Right cardiac atrium (tissue), 5 donors: ENCODE data around the gene ZNF276. TPM values are rescaled to one million over a fixed set of nuclear protein-coding genes. Genes with fewer than 3 reads are reported as not detected.

Experiments
- ATAC-seq, 2 donors: fragments of 200-7000 bp; cut with Tn5 transposase; one replicate each; pipeline versions ENCODE4 v1.8.0 to v1.9.1; 2020; ENCODE audit warnings: moderate library complexity in 2 of 2, mild to moderate bottlenecking in 1 of 2
- DNase-seq, 3 donors: peaks; one replicate each; pipeline ENCODE4 v3.0.0-alpha.2; 2020
- H3K27ac ChIP-seq: one replicate; pipeline ENCODE4 v1.5.1; 2013; ENCODE audit warnings: mild to moderate bottlenecking, low read length, control low read depth, moderate library complexity
- H3K27me3 ChIP-seq: one replicate; pipeline ENCODE4 v1.6.1; 2013; ENCODE audit not compliant: control insufficient read depth, insufficient read depth
- H3K4me1 ChIP-seq: one replicate; pipeline ENCODE4 v1.6.1; 2013; ENCODE audit warnings: low read length; ENCODE audit not compliant: control insufficient read depth, insufficient read depth
- H3K4me3 ChIP-seq: one replicate; pipeline ENCODE4 v1.5.1; 2013; ENCODE audit warnings: low read length, control low read depth
- H3K9me3 ChIP-seq: one replicate; pipeline ENCODE4 v1.6.1; 2013; ENCODE audit warnings: low read length; ENCODE audit not compliant: control insufficient read depth
- WGBS: extraction: QIAGEN DNeasy Blood & Tissue Kit; methylation state at CpG from one replicate; pipeline ENCODE4 v1.1.7; 2013; 5-methylcytosine and 5-hydroxymethylcytosine counted together
- intact Hi-C, 4 donors: fragments of 100-400 bp; cut with DNase I; formaldehyde crosslinking; loops; one replicate each; pipeline versions ENCODE4 v1.11.0 to v1.14.0; 2022 to 2023
- polyA plus RNA-seq: library from polyadenylated mRNA; stranded (reverse); fragments of 200-250 nt; gene quantifications from one replicate; pipeline ENCODE4 v1.2.3, GENCODE V29; 2013
- total RNA-seq, 4 donors: library from RNA; stranded (reverse); fragmentation: NEBNext Ultra II Directional; extraction: Animal tissue kit (Norgen Biotek cat#: 25700); gene quantifications; one replicate each; pipeline ENCODE4 v1.2.1, GENCODE V29; 2021
- donor health status: healthy with polysubstance abuse.
- donor health status: DM: no; HTN: yes; CAD: no.
- donor health status: DM: no; HTN: no; CAD: no.
- donor health status: DM: no; HTN: yes; CAD: no; lungs with severe emphysema.
- donor health status: DM: yes; HTN: yes; CAD: no.

ZNF276 gene
- total and polyA plus RNA-seq, 5 donors: 12.1 to 16.2 (median 14.8) TPM

- intact Hi-C loops: no loop called here
- 87% methylated on average over 29 of the region's 29 CpGs for WGBS
- ATAC-seq (no peak), DNase-seq (peak in 1 of 3 donors; percentile 56)
- no peak overlapping the region for H3K27ac ChIP-seq
- no peaks in the 10 kb centered on the region for H3K9me3 ChIP-seq
- no peaks in the 10 kb centered on the region for H3K27me3 ChIP-seq
- H3K4me3 ChIP-seq: no peak overlapping the region
- peaks cover 3% of the 10 kb centered on the region for H3K4me1 ChIP-seq
Observed at GRCh38 chr16:89716916-89717687, 4.2 kb upstream of the ZNF276 start.

GRCh38 chr16:89717688-89718505, 3.4 kb upstream of the ZNF276 start:
- Histone ChIP-seq H3K4me1 (peaks cover 8% of the 10 kb centered on the region), H3K27me3 (no peaks in the 10 kb centered on the region), H3K27ac (no peak overlapping the region), H3K9me3 (no peaks in the 10 kb centered on the region), H3K4me3 (no peak overlapping the region)
- ATAC-seq (no peak), DNase-seq (no peak)
- WGBS: 86% methylated on average over 24 of the region's 24 CpGs
- intact Hi-C loops: no loop called here

- peaks cover 14% of the 10 kb centered on the region for H3K4me1 ChIP-seq
- peak overlapping the region; percentile 94 for H3K4me3 ChIP-seq
Observed at GRCh38 chr16:89720551-89720812, 855 bp upstream of the ZNF276 start.

GRCh38 chr16:89721546-89722391, 432 bp downstream of the ZNF276 start:
- peaks cover 14% of the 10 kb centered on the region for H3K4me1 ChIP-seq
- peak overlapping the region; percentile 76 for H3K27ac ChIP-seq
- intact Hi-C loops: no loop called here
- DNase-seq: peak; percentile 63 to 89 (median 86)
- peak; percentile 20 to 27 for ATAC-seq
- under 1% methylated on average over 111 of the region's 112 CpGs for WGBS
- peak overlapping the region; percentile 94 for H3K4me3 ChIP-seq
- no peaks in the 10 kb centered on the region for H3K9me3 ChIP-seq
- H3K27me3 ChIP-seq: no peaks in the 10 kb centered on the region

More at GRCh38 chr16:89720551-89720812, 855 bp upstream of the ZNF276 start:
- peak; percentile 7 to 30 for ATAC-seq
- H3K27me3 ChIP-seq: no peaks in the 10 kb centered on the region
- H3K9me3 ChIP-seq: no peaks in the 10 kb centered on the region
- under 1% methylated on average over 29 of the region's 29 CpGs for WGBS
- H3K27ac ChIP-seq: peak overlapping the region; percentile 95
- peak in 1 of 3 donors; percentile 85 for DNase-seq
- intact Hi-C loops: no loop called here

GRCh38 chr16:89722392-89723278, 1.3 kb downstream of the ZNF276 start:
- peak; percentile 90 to 94 (median 92) for DNase-seq
- Histone ChIP-seq H3K4me1 (peaks cover 14% of the 10 kb centered on the region), H3K9me3 (no peaks in the 10 kb centered on the region), H3K27me3 (no peaks in the 10 kb centered on the region), H3K4me3 (peak overlapping the region; percentile 94), H3K27ac (peak overlapping the region; percentile 76)
- intact Hi-C loops: no loop called here
- 26% methylated on average over 56 of the region's 56 CpGs for WGBS
- peak; percentile 63 to 84 for ATAC-seq

GRCh38 chr16:89723279-89724250, 2.2 kb downstream of the ZNF276 start:
- intact Hi-C loops: no loop called here
- DNase-seq (peak; percentile 60 to 85 (median 79)), ATAC-seq (no peak)
- Histone ChIP-seq H3K4me1 (peaks cover 14% of the 10 kb centered on the region), H3K27ac (peak overlapping the region; percentile 40), H3K4me3 (no peak overlapping the region), H3K9me3 (no peaks in the 10 kb centered on the region), H3K27me3 (no peaks in the 10 kb centered on the region)
- 68% methylated on average over 30 of the region's 30 CpGs for WGBS

GRCh38 chr16:89727406-89728120, 6.2 kb downstream of the ZNF276 start:
- ATAC-seq (no peak), DNase-seq (no peak)
- intact Hi-C loops: no loop called here

GRCh38 chr16:89729293-89729692, 8.0 kb downstream of the ZNF276 start:
- Histone ChIP-seq H3K27me3 (no peaks in the 10 kb centered on the region), H3K4me3 (no peak overlapping the region), H3K27ac (no peak overlapping the region), H3K9me3 (no peaks in the 10 kb centered on the region), H3K4me1 (no peaks in the 10 kb centered on the region)
- peak in 1 of 3 donors; percentile 62 for DNase-seq
- intact Hi-C loops: no loop called here
- 89% methylated on average over 18 of the region's 18 CpGs for WGBS
- no peak for ATAC-seq

More at GRCh38 chr16:89727406-89728120, 6.2 kb downstream of the ZNF276 start:
- peaks cover 9% of the 10 kb centered on the region for H3K4me1 ChIP-seq
- no peaks in the 10 kb centered on the region for H3K27me3 ChIP-seq
- 72% methylated on average over 17 of the region's 17 CpGs for WGBS
- no peak overlapping the region for H3K4me3 ChIP-seq
- no peaks in the 10 kb centered on the region for H3K9me3 ChIP-seq
- H3K27ac ChIP-seq: no peak overlapping the region
